HepG2 (cell line): Measurements from ENCODE around the gene IFI27L2.

Experiments
- EP300 ChIP-seq, 3 experiments: sonication (generic) in 1 of 3; formaldehyde crosslinking in 1 of 3; IDR thresholded peaks; 2 replicates each; pipeline versions ENCODE4 v1.5.1 to v1.6.1; 2011 to 2020; ENCODE audit warnings: low read depth in 2 of 3, low read length in 2 of 3, borderline replicate concordance in 1 of 3, improper control_type of control experiment in 1 of 3, mild to moderate bottlenecking in 1 of 3, missing genetic modification reagents in 1 of 3, moderate library complexity in 1 of 3
- JUN ChIP-seq: sonication (generic); formaldehyde crosslinking; IDR thresholded peaks from 2 replicates; pipeline ENCODE4 v1.4.0; 2020; ENCODE audit warnings: mild to moderate bottlenecking, missing genetic modification reagents
- NFE2L1 ChIP-seq: sonication (generic); formaldehyde crosslinking; IDR thresholded peaks from 2 replicates; pipeline ENCODE4 v1.4.0; 2020; ENCODE audit warnings: missing genetic modification reagents, mild to moderate bottlenecking, borderline replicate concordance
- PAF1 ChIP-seq: IDR thresholded peaks from 2 replicates; pipeline ENCODE4 v1.6.1; 2016; ENCODE audit warnings: missing genetic modification reagents, missing compliant biosample characterization
- PAX8 ChIP-seq: sonication (generic); formaldehyde crosslinking; IDR thresholded peaks from 2 replicates; pipeline ENCODE4 v1.8.0; 2022; ENCODE audit warnings: mild to moderate bottlenecking, missing genetic modification reagents, borderline replicate concordance
- PCBP2 ChIP-seq: fragments of 200-400 bp; formaldehyde crosslinking; optimal IDR thresholded peaks from 2 replicates; pipeline ENCODE3; 2018; ENCODE audit warnings: low read length, low read depth; ENCODE audit not compliant: poor library complexity, severe bottlenecking
- PRPF4 ChIP-seq: fragments of 200-400 bp; formaldehyde crosslinking; IDR thresholded peaks from 2 replicates; pipeline ENCODE4 v1.6.1; 2016; ENCODE audit warnings: low read length, low read depth; ENCODE audit not compliant: poor library complexity, severe bottlenecking
- SIN3A ChIP-seq: IDR thresholded peaks from 2 replicates; pipeline ENCODE4 v1.6.1; 2011; ENCODE audit warnings: low read depth, mild to moderate bottlenecking, control low read depth, low read length, borderline replicate concordance
- ZNF296 ChIP-seq: sonication (generic); formaldehyde crosslinking; conservative IDR thresholded peaks from 2 replicates; pipeline ENCODE4 v1.5.0; 2020; ENCODE audit warnings: mild to moderate bottlenecking, missing genetic modification reagents
- TF ChIP-seq, protein P1 (sequence below): sonication (generic); formaldehyde crosslinking; IDR thresholded peaks from 2 replicates; pipeline ENCODE4 v1.8.0; 2022; ENCODE audit warnings: mild to moderate bottlenecking, missing genetic modification reagents, moderate library complexity
- TF ChIP-seq, protein P2 (sequence below): sonication (generic); formaldehyde crosslinking; IDR thresholded peaks from 2 replicates; pipeline ENCODE4 v1.8.0; 2022; ENCODE audit warnings: missing genetic modification reagents, mild to moderate bottlenecking, borderline replicate concordance
- TF ChIP-seq, protein P3 (sequence below): sonication (generic); formaldehyde crosslinking; IDR thresholded peaks from 2 replicates; pipeline ENCODE4 v1.5.0; 2020; ENCODE audit warnings: mild to moderate bottlenecking, missing genetic modification reagents, moderate library complexity

DNA sequence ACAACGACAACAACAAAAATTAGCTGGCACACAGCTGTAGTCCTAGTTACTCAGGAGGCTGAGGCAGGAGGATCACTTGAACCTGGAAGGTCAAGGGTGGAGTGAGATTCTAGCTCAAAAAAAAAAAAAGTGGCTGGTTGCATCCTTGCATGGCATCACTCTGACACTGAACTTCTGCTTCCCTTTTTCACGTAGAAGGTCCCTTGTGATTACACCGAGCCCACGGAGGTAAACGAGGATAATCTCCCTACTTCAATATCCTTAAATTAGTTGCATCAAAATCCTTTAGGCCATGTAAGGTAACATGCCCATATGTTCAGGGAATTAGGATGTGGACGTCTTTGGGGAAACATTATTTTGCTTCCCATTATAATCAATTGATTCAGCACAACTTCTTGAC lies 40.7 kb upstream of the IFI27L2 start:
- TF ChIP-seq PRPF4 = no peak
- TF ChIP-seq ZNF296 = no peak
- no peak for TF ChIP-seq EP300 (IDR thresholded peaks at IDR 0.05; ENCODE audit: low read depth in 2 of 2, low read length in 2 of 2)
- TF ChIP-seq EP300 (CRISPR knock-in tag; IDR thresholded peaks at IDR 0.05; ENCODE audit: borderline replicate concordance) = no peak
- TF ChIP-seq, protein P1, sequence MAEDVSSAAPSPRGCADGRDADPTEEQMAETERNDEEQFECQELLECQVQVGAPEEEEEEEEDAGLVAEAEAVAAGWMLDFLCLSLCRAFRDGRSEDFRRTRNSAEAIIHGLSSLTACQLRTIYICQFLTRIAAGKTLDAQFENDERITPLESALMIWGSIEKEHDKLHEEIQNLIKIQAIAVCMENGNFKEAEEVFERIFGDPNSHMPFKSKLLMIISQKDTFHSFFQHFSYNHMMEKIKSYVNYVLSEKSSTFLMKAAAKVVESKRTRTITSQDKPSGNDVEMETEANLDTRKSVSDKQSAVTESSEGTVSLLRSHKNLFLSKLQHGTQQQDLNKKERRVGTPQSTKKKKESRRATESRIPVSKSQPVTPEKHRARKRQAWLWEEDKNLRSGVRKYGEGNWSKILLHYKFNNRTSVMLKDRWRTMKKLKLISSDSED = no peak
- TF ChIP-seq SIN3A = no peak
- no peak for TF ChIP-seq PCBP2
- TF ChIP-seq, protein P2, sequence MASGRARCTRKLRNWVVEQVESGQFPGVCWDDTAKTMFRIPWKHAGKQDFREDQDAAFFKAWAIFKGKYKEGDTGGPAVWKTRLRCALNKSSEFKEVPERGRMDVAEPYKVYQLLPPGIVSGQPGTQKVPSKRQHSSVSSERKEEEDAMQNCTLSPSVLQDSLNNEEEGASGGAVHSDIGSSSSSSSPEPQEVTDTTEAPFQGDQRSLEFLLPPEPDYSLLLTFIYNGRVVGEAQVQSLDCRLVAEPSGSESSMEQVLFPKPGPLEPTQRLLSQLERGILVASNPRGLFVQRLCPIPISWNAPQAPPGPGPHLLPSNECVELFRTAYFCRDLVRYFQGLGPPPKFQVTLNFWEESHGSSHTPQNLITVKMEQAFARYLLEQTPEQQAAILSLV = no peak
- no peak for TF ChIP-seq NFE2L1 (CRISPR knock-in tag)
- no peak for TF ChIP-seq PAF1
- TF ChIP-seq PAX8 (CRISPR knock-in tag) = no peak
- TF ChIP-seq JUN (CRISPR knock-in tag) = no peak
- TF ChIP-seq, protein P3, sequence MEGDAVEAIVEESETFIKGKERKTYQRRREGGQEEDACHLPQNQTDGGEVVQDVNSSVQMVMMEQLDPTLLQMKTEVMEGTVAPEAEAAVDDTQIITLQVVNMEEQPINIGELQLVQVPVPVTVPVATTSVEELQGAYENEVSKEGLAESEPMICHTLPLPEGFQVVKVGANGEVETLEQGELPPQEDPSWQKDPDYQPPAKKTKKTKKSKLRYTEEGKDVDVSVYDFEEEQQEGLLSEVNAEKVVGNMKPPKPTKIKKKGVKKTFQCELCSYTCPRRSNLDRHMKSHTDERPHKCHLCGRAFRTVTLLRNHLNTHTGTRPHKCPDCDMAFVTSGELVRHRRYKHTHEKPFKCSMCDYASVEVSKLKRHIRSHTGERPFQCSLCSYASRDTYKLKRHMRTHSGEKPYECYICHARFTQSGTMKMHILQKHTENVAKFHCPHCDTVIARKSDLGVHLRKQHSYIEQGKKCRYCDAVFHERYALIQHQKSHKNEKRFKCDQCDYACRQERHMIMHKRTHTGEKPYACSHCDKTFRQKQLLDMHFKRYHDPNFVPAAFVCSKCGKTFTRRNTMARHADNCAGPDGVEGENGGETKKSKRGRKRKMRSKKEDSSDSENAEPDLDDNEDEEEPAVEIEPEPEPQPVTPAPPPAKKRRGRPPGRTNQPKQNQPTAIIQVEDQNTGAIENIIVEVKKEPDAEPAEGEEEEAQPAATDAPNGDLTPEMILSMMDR (CRISPR knock-in tag) = no peak
